Fibroblast of skin of scalp (primary cell): Measurements from ENCODE around the gene POP7.

Experiments
- DNase-seq: peaks from one replicate; pipeline ENCODE4 v3.0.0-alpha.2; 2013

The POP7 gene

GRCh38 chr7:100679129-100679926 is 26.6 kb upstream of the POP7 start:
- DNase-seq = no peak

GRCh38 chr7:100679927-100680575 is 25.9 kb upstream of the POP7 start:
- DNase-seq = no peak

GRCh38 chr7:100680576-100681271 is 25.2 kb upstream of the POP7 start:
- DNase-seq = no peak

- DNase-seq = no peak
Measured at GRCh38 chr7:100681491-100682227, 24.3 kb upstream of the POP7 start.

GRCh38 chr7:100682228-100682741 is 23.6 kb upstream of the POP7 start:
- peak; percentile 25 for DNase-seq

GRCh38 chr7:100682991-100683658 is 22.8 kb upstream of the POP7 start:
- DNase-seq = no peak

GRCh38 chr7:100683659-100684533 is 22.0 kb upstream of the POP7 start:
- no peak for DNase-seq

GRCh38 chr7:100684534-100685042 is 21.3 kb upstream of the POP7 start:
- DNase-seq = no peak

- no peak for DNase-seq
Measured at GRCh38 chr7:100685049-100685605, 20.8 kb upstream of the POP7 start.

GRCh38 chr7:100685631-100686145 is 20.2 kb upstream of the POP7 start:
- DNase-seq = no peak

GRCh38 chr7:100686201-100686821 is 19.6 kb upstream of the POP7 start:
- no peak for DNase-seq

- DNase-seq = no peak
Measured at GRCh38 chr7:100686822-100687211, 19.1 kb upstream of the POP7 start.

GRCh38 chr7:100687261-100687660 is 18.7 kb upstream of the POP7 start:
- DNase-seq = no peak

- no peak for DNase-seq
Measured at GRCh38 chr7:100687751-100688300, 18.1 kb upstream of the POP7 start.

GRCh38 chr7:100688326-100688860 is 17.5 kb upstream of the POP7 start:
- DNase-seq = no peak

GRCh38 chr7:100689230-100690135 is 16.4 kb upstream of the POP7 start:
- DNase-seq = no peak

GRCh38 chr7:100691676-100692577 is 14.0 kb upstream of the POP7 start:
- DNase-seq = peak; percentile 70
